GM21619 (cell line): ENCODE measurements around the gene LRRD1.
A peak's percentile ranks its signal among the peaks of the same experiment; 100 is the strongest.
"Not testable (repeated sequence)": the region's sequence is repeated elsewhere in the genome, so short reads cannot be mapped to it uniquely, and the experiment has no call there.

Experiments
- ATAC-seq: cut with Tn5 transposase; IDR thresholded peaks from one replicate; pipeline ENCODE4 v1.9.1; 2021; ENCODE audit not compliant: unreplicated experiment

The LRRD1 gene

DNA sequence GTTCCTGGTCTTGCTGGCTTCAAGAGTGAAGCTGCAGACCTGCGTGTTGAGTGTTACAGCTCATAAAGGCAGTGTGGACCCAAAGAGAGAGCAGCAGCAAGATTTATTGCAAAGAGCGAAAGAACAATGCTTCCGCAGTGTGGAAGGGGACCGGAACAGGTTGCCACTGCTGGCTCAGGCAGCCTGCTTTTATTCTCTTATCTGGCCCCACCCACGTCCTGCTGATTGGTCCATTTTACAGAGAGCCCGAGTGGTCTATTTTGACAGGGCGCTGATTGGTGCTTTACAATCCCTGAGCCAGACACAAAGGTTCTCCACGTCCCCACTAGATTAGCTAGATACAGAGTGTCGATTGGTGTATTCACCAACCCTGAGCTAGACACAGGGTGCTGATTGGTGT is 36.2 kb downstream of the LRRD1 start:
- not testable (repeated sequence) for ATAC-seq

GRCh38 chr7:92141161-92141560 is 37.8 kb downstream of the LRRD1 start:
- ATAC-seq, result no peak

GRCh38 chr7:92137557-92137956 is 41.4 kb downstream of the LRRD1 start:
- ATAC-seq, result no peak

GRCh38 chr7:92135052-92135889 is 43.7 kb downstream of the LRRD1 start:
- ATAC-seq, result peak; percentile 3

DNA sequence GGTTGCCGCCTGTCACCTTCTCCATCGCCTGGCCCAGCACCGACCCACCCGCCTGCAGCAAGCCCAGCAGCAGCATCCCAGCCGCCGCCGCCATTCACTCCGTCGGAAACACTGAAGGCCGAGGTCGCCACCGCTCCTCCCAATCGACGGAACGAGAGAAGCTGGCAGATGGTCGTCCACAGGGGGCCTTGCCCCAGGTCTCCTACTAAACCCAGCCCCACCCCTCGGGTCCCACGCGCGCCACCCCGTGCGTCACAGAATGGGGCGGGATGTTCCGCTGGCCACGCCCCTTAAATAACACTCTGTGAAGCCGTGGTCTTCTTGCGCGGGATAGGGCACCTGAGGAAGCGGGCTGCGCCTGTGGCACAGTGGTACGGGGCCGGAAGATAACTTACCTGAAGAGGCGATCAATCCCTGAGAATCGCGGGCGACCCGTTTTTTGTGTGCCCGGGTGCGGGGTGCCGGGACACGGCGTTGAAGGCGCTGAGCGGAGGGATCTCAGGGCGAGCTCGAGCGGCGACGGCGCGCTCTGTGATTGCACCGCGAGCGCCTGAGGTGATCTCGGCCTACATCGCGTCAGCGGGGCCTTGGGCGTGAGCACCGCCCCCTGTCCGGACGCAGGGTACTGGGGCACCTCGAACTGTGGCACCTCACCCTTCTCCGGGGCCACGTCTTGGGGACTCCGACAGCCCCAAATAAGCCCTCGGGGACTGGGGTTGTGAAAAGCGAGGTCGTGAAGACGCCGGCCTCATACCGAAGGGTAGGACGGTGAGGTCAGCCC is 44.5 kb downstream of the LRRD1 start, which contains the start of gene CYP51A1:
TSS of gene CYP51A1 (minus strand) at position 207 of the 781 bp plus-strand sequence. CDS start at position 94, 113 bp downstream.
- peak; percentile 87 for ATAC-seq

DNA sequence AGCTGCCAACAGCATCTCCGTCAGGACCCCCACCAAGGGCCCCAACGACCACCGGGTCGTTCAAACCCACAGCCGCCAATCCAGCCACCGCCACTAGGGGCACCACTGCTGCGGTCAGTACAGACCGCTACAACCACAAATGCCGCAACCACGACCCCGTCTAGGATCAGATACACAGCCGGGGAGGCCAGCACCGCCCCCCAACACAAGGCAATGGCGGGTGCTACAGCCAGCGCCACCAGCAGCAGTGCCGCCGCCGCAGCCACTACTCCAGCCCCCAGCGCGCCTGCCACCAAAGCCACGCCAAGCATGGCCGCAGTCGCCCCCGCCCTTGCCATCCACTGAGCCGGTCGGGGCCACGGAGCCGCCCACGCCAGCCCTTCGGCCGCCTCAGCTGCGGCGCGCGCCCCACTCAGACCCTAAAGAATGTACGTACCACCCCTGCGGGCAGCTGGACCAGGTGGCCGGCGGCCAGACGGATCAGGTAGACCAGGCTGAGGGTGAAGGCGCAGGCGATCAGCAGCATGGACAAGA is 45.1 kb downstream of the LRRD1 start:
- peak; percentile 25 for ATAC-seq

DNA sequence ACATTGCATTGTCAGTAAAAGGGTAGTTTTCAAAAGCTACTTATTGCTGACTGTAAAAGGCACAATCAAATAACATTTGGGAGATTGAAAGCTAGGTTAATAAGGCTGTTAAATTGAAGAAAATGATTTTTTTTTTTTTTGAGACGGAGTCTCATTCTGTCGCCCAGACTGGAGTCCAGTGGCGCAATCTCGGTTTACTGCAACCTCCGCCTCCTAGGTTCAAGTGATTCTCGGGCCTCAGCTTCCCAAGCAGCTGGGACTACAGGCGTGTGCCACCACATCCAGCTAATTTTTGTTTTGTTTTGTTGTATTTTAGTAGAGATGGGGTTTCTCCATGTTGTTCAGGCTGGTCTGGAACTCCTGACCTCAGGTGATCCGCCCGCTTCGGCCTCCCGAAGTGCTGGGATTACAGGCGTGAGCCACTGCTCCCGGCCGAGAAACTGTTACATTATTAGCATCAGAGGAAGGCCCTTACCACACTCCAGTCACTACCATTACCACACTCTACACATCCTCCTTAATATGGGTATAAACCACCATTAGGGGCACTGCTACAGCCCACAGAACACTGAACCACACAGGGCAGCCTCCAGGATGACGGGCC is 45.7 kb downstream of the LRRD1 start:
- ATAC-seq, result peak; percentile 16

DNA sequence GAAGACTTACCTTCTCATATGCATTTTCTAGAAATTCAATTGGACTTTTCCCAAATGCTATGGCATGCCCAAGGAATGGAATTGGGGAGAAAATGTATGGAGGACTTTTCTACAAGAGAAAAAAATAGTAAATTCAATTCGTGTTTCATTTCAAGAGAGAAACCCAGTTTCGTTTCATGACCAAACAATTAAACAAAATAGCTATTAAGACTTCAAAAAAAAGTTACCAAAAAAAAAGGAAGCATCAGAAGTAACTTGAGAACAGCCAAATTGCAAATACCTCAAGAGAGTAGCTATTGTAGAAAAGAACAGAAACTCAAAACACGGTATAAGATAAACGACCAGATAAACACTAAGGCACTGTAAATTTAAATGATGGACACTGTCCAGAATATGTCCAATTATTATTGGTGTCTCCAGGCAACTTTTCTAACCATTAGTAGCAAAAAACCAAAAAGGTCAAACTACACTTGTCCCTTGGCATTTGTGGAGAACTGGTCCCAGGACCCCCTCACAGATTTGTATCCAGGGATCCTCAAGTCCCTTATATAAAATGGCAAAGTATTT is 47.1 kb downstream of the LRRD1 start:
- ATAC-seq, result no peak

- no peak for ATAC-seq
Observed at GRCh38 chr7:92131093-92131492, 47.8 kb downstream of the LRRD1 start.

DNA sequence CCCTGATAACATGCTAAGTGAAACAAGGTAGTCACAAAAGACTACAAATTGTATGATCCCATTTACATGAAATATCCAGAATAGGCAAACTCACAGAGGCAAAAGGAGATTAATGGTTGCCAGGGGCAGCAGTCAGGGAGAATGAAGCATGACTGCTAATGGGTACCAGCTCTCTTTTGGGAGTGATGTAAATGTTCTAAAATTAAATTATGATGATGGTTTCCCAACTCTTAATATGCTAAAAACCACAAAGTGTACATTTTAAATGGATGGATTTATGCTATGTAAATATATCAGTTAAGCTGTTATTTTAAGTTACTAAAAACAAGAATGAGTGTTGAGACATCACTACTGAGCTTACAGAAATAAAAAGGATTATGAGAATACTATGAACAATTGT is 57.3 kb downstream of the LRRD1 start:
- ATAC-seq, result no peak

GRCh38 chr7:92119213-92119759 is 59.7 kb downstream of the LRRD1 start:
- ATAC-seq, result no peak

DNA sequence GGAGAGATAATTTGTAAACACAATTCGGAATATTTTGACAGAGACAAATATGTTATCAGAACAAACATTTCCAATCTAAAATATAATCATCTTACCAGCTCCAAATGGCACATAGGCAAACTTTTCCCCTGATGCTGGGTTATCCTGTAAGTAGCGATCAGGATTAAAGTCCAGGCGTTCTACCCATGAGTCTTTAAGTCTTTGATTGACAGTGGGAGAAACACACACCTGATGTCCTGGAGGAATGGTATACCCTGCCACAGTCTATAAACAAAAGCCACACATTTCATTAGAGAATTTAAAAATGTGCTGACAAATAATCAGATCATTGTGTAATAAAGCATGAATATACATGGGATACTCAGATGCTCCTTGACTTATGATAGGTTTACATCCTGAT is 62.0 kb downstream of the LRRD1 start:
- ATAC-seq, result no peak

DNA sequence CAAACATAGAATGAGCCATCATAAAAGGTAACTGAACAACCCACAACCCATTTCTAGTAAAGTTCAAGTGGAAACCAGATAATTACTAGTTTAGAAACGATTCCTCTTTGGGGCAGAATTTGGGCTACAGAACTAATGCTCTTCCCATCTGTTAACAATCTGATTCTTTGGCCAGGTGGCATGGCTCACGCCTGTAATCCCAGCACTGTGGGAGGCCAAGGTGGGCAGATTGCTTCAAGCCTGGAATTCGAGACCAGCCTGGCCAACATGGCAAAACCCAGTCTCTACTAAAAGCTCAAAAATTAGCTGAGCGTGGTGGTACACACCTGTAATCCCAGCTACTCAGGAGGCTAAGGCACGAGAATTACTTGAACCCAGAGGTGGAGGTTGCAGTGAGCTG is 63.1 kb downstream of the LRRD1 start:
- ATAC-seq, result no peak

DNA sequence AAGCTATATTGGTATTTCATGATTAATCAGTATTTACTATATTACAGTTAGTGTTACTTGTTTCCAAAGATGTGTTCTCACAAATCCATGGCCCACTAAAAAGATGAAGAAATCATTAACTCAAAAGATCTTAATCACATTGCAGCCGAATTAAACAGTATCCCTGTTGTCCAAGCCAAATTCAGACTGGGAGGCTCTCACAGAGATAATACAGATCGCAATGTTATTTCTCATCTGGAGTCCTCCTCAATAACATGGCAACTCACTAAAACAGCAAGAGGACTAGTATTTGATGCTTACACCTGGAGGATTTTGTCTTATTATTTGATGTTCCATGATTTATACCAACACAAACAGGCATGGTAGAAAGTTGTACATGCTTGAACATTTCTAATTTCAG is 68.1 kb downstream of the LRRD1 start:
- ATAC-seq, result no peak

DNA sequence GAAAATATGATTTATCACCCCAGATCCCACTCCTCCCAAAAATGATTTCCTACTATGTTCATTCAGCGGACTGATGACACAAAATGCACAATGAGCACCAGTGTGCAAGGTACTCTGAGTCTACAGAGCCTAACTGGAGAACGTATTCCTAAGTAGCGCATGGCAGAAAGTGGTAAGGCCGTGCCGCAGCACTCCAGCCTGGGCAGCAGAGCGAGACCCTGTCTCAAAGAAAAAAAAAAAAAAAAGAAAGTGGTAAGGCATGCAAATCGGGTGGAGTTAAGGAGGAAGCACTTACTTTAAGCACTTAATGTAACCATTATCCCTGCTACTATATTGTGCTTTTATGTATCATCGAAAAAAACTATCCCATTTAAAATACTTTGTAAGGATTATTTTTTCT is 70.1 kb downstream of the LRRD1 start:
- ATAC-seq, result no peak

DNA sequence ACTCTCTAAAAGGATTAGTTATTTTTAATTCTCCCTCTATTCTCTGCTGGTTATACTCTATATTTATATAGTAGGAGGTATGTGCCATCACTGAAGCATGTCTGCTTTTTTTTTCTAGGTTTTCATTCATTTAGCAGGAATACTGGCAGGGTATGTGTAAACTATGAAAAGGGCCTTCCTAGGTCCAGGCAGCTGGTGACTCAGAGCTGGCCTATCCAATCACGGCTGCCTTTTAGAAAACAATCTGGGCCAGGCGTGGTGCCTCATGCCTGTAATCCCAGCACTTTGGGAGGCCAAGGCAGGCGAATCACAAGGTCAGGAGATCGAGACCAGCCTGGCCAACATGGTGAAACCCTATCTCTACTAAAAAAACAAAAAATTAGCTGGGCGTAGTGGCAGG is 76.1 kb downstream of the LRRD1 start:
- ATAC-seq, result not testable (repeated sequence)

GRCh38 chr7:92100534-92100933 is 78.4 kb downstream of the LRRD1 start:
- no peak for ATAC-seq

- no peak for ATAC-seq
Observed at GRCh38 chr7:92095380-92095779, 83.6 kb downstream of the LRRD1 start.
